Small intestine (tissue), 7 donors: ENCODE data around the gene COG4. TPM values are rescaled to one million over a fixed set of nuclear protein-coding genes. Genes with fewer than 3 reads are reported as not detected.
"Not testable (repeated sequence)": the region's sequence is repeated elsewhere in the genome, so short reads cannot be mapped to it uniquely, and the experiment has no call there.

Source experiments
- DNase-seq, 2 donors: peaks; one replicate each; pipeline versions ENCODE4 v3.0.0 to v3.0.0-alpha.2; 2013
- FAIRE-seq: peaks from 2 replicates; lab custom pipeline; 2012; peaks lifted over from hg19 to GRCh38; lab: Jason Lieb, UNC
- H3K27ac ChIP-seq, 3 donors: one replicate each; pipeline ENCODE4 v1.5.1; 2013; ENCODE audit warnings: low read length in 2 of 3, mild to moderate bottlenecking in 2 of 3, control low read depth in 1 of 3, inconsistent platforms in 1 of 3, low read depth in 1 of 3, moderate library complexity in 1 of 3
- H3K27me3 ChIP-seq, 3 donors: one replicate each; pipeline ENCODE4 v1.6.1; 2013; ENCODE audit warnings: low read length in 3 of 3, inconsistent platforms in 1 of 3; ENCODE audit not compliant: control insufficient read depth in 3 of 3, insufficient read depth in 3 of 3
- H3K36me3 ChIP-seq, 3 donors: one replicate each; pipeline ENCODE4 v1.6.1; 2013; ENCODE audit warnings: low read length in 3 of 3, inconsistent platforms in 1 of 3, low read depth in 1 of 3, mild to moderate bottlenecking in 1 of 3, moderate library complexity in 1 of 3; ENCODE audit not compliant: control insufficient read depth in 3 of 3, insufficient read depth in 2 of 3
- H3K4me1 ChIP-seq, 3 donors: one replicate each; pipeline ENCODE4 v1.6.1; 2013; ENCODE audit warnings: low read length in 2 of 3, inconsistent platforms in 1 of 3, low read depth in 1 of 3, mild to moderate bottlenecking in 1 of 3, moderate library complexity in 1 of 3; ENCODE audit not compliant: control insufficient read depth in 3 of 3, insufficient read depth in 2 of 3
- H3K4me3 ChIP-seq, 3 donors: one replicate each; pipeline ENCODE4 v1.5.1; 2013; ENCODE audit warnings: low read length in 3 of 3, control low read depth in 1 of 3, inconsistent platforms in 1 of 3, low read depth in 1 of 3, mild to moderate bottlenecking in 1 of 3, moderate library complexity in 1 of 3
- H3K9me3 ChIP-seq, 2 donors: one replicate each; pipeline ENCODE4 v1.6.1; 2013; ENCODE audit warnings: low read depth in 1 of 2, low read length in 1 of 2; ENCODE audit not compliant: control insufficient read depth in 2 of 2, insufficient read depth in 1 of 2
- WGBS, 3 donors: extraction: QIAGEN DNeasy Blood & Tissue Kit; methylation state at CpG; one replicate each; pipeline ENCODE4 v1.1.7; 2013; 5-methylcytosine and 5-hydroxymethylcytosine counted together
- polyA plus RNA-seq, 4 donors: library from polyadenylated mRNA; stranded (reverse) in 3 of 4; unstranded in 1 of 4; fragments of 200-250 nt in 3 of 4; fragments of 120-200 nt in 1 of 4; gene quantifications; one replicate each; pipeline versions ENCODE4 v1.2.1 to v1.2.3, GENCODE V29; 2013
- donor health status: healthy with polysubstance abuse.
- donor health status: control.
- donor health status: control.
- donor health status: Bipolar disorder and iron deficiency.
- donor health status: healthy.

COG4 gene
- polyA plus RNA-seq, 4 donors: 48.1 to 93.5 (median 54.3) TPM

GRCh38 chr16:70453892-70454221, 69.5 kb downstream of the COG4 start:
- peaks cover 0 to 3% (median 0%) of the 10 kb centered on the region in 3 donors for H3K36me3 ChIP-seq
- DNase-seq (no peak), FAIRE-seq (no peak)
- peak overlapping the region in 2 of 3 donors; percentile 96 to 97 for H3K27ac ChIP-seq
- no peaks in the 10 kb centered on the region for H3K27me3 ChIP-seq
- WGBS, 3 donors: 0 to 1% (median 0%) methylated on average over 8 of the region's 8 CpGs
- peaks cover 0 to 5% of the 10 kb centered on the region in 2 donors for H3K9me3 ChIP-seq
- H3K4me3 ChIP-seq: peak overlapping the region; percentile 85 to 95 (median 90)
- H3K4me1 ChIP-seq: peaks cover 0 to 19% (median 5%) of the 10 kb centered on the region in 3 donors

- no peak for FAIRE-seq
- no peak for DNase-seq
- Histone ChIP-seq H3K27me3 (no peaks in the 10 kb centered on the region), H3K9me3 (peaks cover 0 to 5% of the 10 kb centered on the region in 2 donors), H3K4me3 (peak overlapping the region in 1 of 3 donors; percentile 85), H3K4me1 (peaks cover 0 to 15% (median 5%) of the 10 kb centered on the region in 3 donors), H3K36me3 (peaks cover 0 to 3% (median 0%) of the 10 kb centered on the region in 3 donors), H3K27ac (peak overlapping the region in 1 of 3 donors; percentile 96)
- 95 to 97% (median 96%) methylated on average over 11 of the region's 11 CpGs for WGBS, 3 donors
Measured at GRCh38 chr16:70453117-70453891, 70.0 kb downstream of the COG4 start.

- FAIRE-seq, H3K27ac ChIP-seq, H3K36me3 ChIP-seq, H3K4me1 ChIP-seq, H3K27me3 ChIP-seq, H3K9me3 ChIP-seq, DNase-seq, H3K4me3 ChIP-seq: not testable (repeated sequence)
- WGBS, 3 donors: 58 to 94% (median 79%) methylated on average over 17 to 25 of the region's 25 CpGs
Measured at GRCh38 chr16:70451004-70451340, 72.4 kb downstream of the COG4 start.

GRCh38 chr16:70450142-70451003, 73.0 kb downstream of the COG4 start:
- H3K9me3 ChIP-seq, H3K4me1 ChIP-seq, H3K27ac ChIP-seq, H3K4me3 ChIP-seq, H3K36me3 ChIP-seq, FAIRE-seq, DNase-seq, H3K27me3 ChIP-seq: not testable (repeated sequence)
- 79 to 94% (median 92%) methylated on average over 30 to 37 of the region's 37 CpGs for WGBS, 3 donors

- Histone ChIP-seq H3K27me3 (no peaks in the 10 kb centered on the region), H3K4me1 (peaks cover 0 to 15% (median 0%) of the 10 kb centered on the region in 3 donors), H3K9me3 (peaks cover 0 to 5% of the 10 kb centered on the region in 2 donors), H3K27ac (no peak overlapping the region), H3K4me3 (no peak overlapping the region), H3K36me3 (no peaks in the 10 kb centered on the region)
- whole genome bisulfite sequencing, 3 donors: 90 to 94% (median 92%) methylated on average over 6 of the region's 6 CpGs
- FAIRE-seq (no peak), DNase-seq (no peak)
Measured at GRCh38 chr16:70448075-70448474, 75.3 kb downstream of the COG4 start.

- H3K27ac ChIP-seq: peak overlapping the region in 2 of 3 donors; percentile 50 to 67
- no peaks in the 10 kb centered on the region for H3K9me3 ChIP-seq
- DNase-seq (peak; percentile 87 to 92), FAIRE-seq (no peak)
- no peaks in the 10 kb centered on the region for H3K27me3 ChIP-seq
- 20 to 53% (median 49%) methylated on average over 4 of the region's 4 CpGs for WGBS, 3 donors
- H3K4me1 ChIP-seq: peaks cover 0 to 27% (median 5%) of the 10 kb centered on the region in 3 donors
- H3K4me3 ChIP-seq: no peak overlapping the region
- H3K36me3 ChIP-seq: no peaks in the 10 kb centered on the region
Measured at GRCh38 chr16:70444249-70445063, 78.9 kb downstream of the COG4 start.

- H3K9me3 ChIP-seq: no peaks in the 10 kb centered on the region
- no peaks in the 10 kb centered on the region for H3K36me3 ChIP-seq
Measured at GRCh38 chr16:70442344-70442743, 81.0 kb downstream of the COG4 start.

More at GRCh38 chr16:70442344-70442743, 81.0 kb downstream of the COG4 start:
- peaks cover 0 to 28% (median 8%) of the 10 kb centered on the region in 3 donors for H3K4me1 ChIP-seq
- H3K4me3 ChIP-seq: no peak overlapping the region
- FAIRE-seq: no peak
- H3K27ac ChIP-seq: no peak overlapping the region
- WGBS, 3 donors: 90 to 96% (median 94%) methylated on average over 7 of the region's 7 CpGs
- DNase-seq: no peak
- no peaks in the 10 kb centered on the region for H3K27me3 ChIP-seq
